Endothelial cell of umbilical vein (primary cell): ENCODE results near the gene CNTD1. TPM values are rescaled to one million over a fixed set of nuclear protein-coding genes. Genes with fewer than 3 reads are reported as not detected.
"Not testable (repeated sequence)": the region's sequence is repeated elsewhere in the genome, so short reads cannot be mapped to it uniquely, and the experiment has no call there.

Experiments
- BruUV-seq: library from RNA; stranded (reverse); fragments of 400-500 nt; replicated peaks from 2 replicates; lab custom pipeline; 2021; lab: Mats Ljungman, UMichigan
- CTCF ChIA-PET: fragments of 300-600, 350-600 bp; sonication (Branson Sonifier 250); formaldehyde crosslinking; loops from one replicate; lab custom pipeline; 2021; ENCODE audit warnings: antibody characterized with exemption, inconsistent platforms; lab: Charles Lee
- POLR2A ChIA-PET: fragments of 300-600, 350-600 bp; sonication (Branson Sonifier 250); formaldehyde crosslinking; loops from one replicate; lab custom pipeline; 2021; ENCODE audit warnings: antibody characterized with exemption, inconsistent platforms; lab: Charles Lee
- DNase-seq: peaks from one replicate; pipeline ENCODE4 v3.0.0-alpha.2; 2011; ENCODE audit warnings: low read depth, low spot score
- FAIRE-seq: peaks from 2 replicates; lab custom pipeline; 2011; peaks lifted over from hg19 to GRCh38; lab: Jason Lieb, UNC
- H2AFZ ChIP-seq: 2 replicates; pipeline ENCODE4 v1.6.0; 2012; ENCODE audit warnings: low read depth, low read length, control low read depth, inconsistent platforms
- H3K27ac ChIP-seq: 2 replicates; pipeline ENCODE4 v1.5.1; 2011; ENCODE audit warnings: low read depth, mild to moderate bottlenecking, control low read depth, low read length, moderate library complexity; ENCODE audit not compliant: insufficient read depth
- H3K27me3 ChIP-seq, 2 experiments: 2 replicates each; pipeline versions ENCODE4 v1.6.0 to v1.6.1; 2011; ENCODE audit warnings: low read length in 2 of 2, mixed read lengths in 1 of 2; ENCODE audit not compliant: control insufficient read depth in 2 of 2, insufficient read depth in 2 of 2
- H3K36me3 ChIP-seq, 2 experiments: 2 replicates in 1 of 2; 3 replicates in 1 of 2; pipeline ENCODE4 v1.5.1; 2011; ENCODE audit warnings: low read length in 2 of 2, mild to moderate bottlenecking in 1 of 2, moderate library complexity in 1 of 2; ENCODE audit not compliant: control insufficient read depth in 2 of 2, insufficient read depth in 2 of 2; ENCODE audit errors: extremely low read depth in 1 of 2
- H3K4me1 ChIP-seq: 3 replicates; pipeline ENCODE4 v1.5.1; 2011; ENCODE audit warnings: mild to moderate bottlenecking, low read length; ENCODE audit not compliant: control insufficient read depth, insufficient read depth; ENCODE audit errors: extremely low read depth
- H3K4me2 ChIP-seq: 2 replicates; pipeline ENCODE4 v1.6.1; 2011; ENCODE audit warnings: low read length, control low read depth, mixed read lengths; ENCODE audit not compliant: insufficient read depth
- H3K4me3 ChIP-seq, 3 experiments: fragments of 200-600 bp in 1 of 3; sonication (generic), shearing (Covaris generic) in 1 of 3; replicated peaks in 1 of 3; 2 replicates each; pipeline ENCODE4 v1.5.1; 2011 to 2016; ENCODE audit warnings: control low read depth in 3 of 3, low read length in 3 of 3, mild to moderate bottlenecking in 2 of 3, inconsistent platforms in 1 of 3, low read depth in 1 of 3, moderate library complexity in 1 of 3; ENCODE audit not compliant: insufficient read depth in 1 of 3
- H3K79me2 ChIP-seq: 2 replicates; pipeline ENCODE4 v1.6.0; 2012; ENCODE audit warnings: low read length, inconsistent platforms; ENCODE audit not compliant: control insufficient read depth, insufficient read depth
- H3K9ac ChIP-seq: replicated peaks from 2 replicates; pipeline ENCODE3; 2011; ENCODE audit warnings: low read length, control low read depth; ENCODE audit not compliant: insufficient read depth; ENCODE audit errors: extremely low read depth
- H3K9me1 ChIP-seq: replicated peaks from 3 replicates; pipeline ENCODE4 v1.6.0; 2011; ENCODE audit warnings: mild to moderate bottlenecking, low read length; ENCODE audit not compliant: control insufficient read depth, insufficient read depth; ENCODE audit errors: extremely low read depth
- H3K9me3 ChIP-seq: replicated peaks from 2 replicates; pipeline ENCODE4 v1.5.1; 2012; ENCODE audit warnings: low read length, inconsistent platforms; ENCODE audit not compliant: control insufficient read depth, insufficient read depth
- H4K20me1 ChIP-seq: replicated peaks from 2 replicates; pipeline ENCODE3; 2011; ENCODE audit warnings: mild to moderate bottlenecking, low read length; ENCODE audit not compliant: control insufficient read depth, insufficient read depth; ENCODE audit errors: extremely low read depth
- dilution Hi-C: fragments of 300-500 bp; cut with MboI; formaldehyde crosslinking; loops from one replicate; pipeline ENCODE4 v1.15.0; 2019; ENCODE audit warnings: low sequenced_read_pairs; ENCODE audit not compliant: extremely low pct_ligation_motif_present
- intact Hi-C: fragments of 100-400 bp; cut with micrococcal nuclease; formaldehyde crosslinking; loops from one replicate; pipeline ENCODE4 v1.10.0; 2022
- polyA plus RNA-seq, 4 experiments: library from polyadenylated mRNA; depleted of rRNA in 3 of 4; stranded (reverse) in 3 of 4; unstranded in 1 of 4; fragments of >200 nt; gene quantifications; 2 replicates each; pipeline versions ENCODE4 v1.2.1 to v1.2.3, GENCODE V29; 2011 to 2012; ENCODE audit warnings: missing spikeins in 1 of 4
- total RNA-seq: library from RNA; stranded (reverse); gene quantifications from 2 replicates; pipeline ENCODE4 v1.2.3, GENCODE V29; 2021

The CNTD1 gene
- total and polyA plus RNA-seq, 2 donors (not counting 3 experiments of a cell fraction or from before 2014, with no cell fraction given): not detected

GRCh38 chr17:42856093-42856492 lies 57.4 kb downstream of the CNTD1 start:
- DNase-seq, H3K9me1 ChIP-seq, dilution Hi-C loops, H3K9me3 ChIP-seq, H2AFZ ChIP-seq, H3K4me2 ChIP-seq, H3K36me3 ChIP-seq, POLR2A ChIA-PET, H3K9ac ChIP-seq, H4K20me1 ChIP-seq, H3K79me2 ChIP-seq, H3K4me1 ChIP-seq, BruUV-seq, H3K27me3 ChIP-seq, intact Hi-C loops, H3K27ac ChIP-seq, FAIRE-seq, H3K4me3 ChIP-seq: not testable (repeated sequence)
- CTCF ChIA-PET: interaction anchor here (1.4 to 3.1 kb wide), 2 partner anchors 73 to 80 kb away, joined by 3 to 11 read pairs; no protein-coding TSS in a partner anchor

DNA sequence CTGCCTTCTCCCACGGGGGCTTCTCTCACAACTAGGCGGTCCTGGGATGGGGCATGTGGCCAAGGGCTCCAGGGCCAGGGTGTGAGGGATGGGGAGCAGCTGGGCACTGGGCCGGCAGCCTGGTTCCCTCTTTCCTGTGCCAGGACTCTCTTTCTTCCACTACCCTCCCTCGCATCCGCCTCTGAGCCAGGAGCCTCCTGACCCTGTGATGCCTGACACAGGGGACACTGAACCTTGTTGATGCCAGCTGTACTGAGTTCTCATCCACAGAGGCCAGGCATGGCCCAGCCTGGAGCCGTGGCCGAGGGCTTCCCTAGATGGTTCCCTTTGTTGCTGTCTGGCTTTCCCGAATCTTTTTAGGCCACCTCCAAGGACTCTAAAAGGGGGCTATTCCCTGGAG lies 57.9 kb downstream of the CNTD1 start:
- DNase-seq, dilution Hi-C loops, H3K9ac ChIP-seq, H3K27me3 ChIP-seq, H3K9me3 ChIP-seq, H3K4me1 ChIP-seq, BruUV-seq, H3K27ac ChIP-seq, H3K9me1 ChIP-seq, H3K36me3 ChIP-seq, H4K20me1 ChIP-seq, H3K4me3 ChIP-seq, POLR2A ChIA-PET, H2AFZ ChIP-seq, H3K79me2 ChIP-seq, H3K4me2 ChIP-seq, intact Hi-C loops, FAIRE-seq: not testable (repeated sequence)
- CTCF ChIA-PET: interaction anchor here (3.1 kb wide), 1 partner anchor 73 kb away, joined by 11 read pairs; no protein-coding TSS in a partner anchor
